Measurements from ENCODE around the gene APOA4.

DNA sequence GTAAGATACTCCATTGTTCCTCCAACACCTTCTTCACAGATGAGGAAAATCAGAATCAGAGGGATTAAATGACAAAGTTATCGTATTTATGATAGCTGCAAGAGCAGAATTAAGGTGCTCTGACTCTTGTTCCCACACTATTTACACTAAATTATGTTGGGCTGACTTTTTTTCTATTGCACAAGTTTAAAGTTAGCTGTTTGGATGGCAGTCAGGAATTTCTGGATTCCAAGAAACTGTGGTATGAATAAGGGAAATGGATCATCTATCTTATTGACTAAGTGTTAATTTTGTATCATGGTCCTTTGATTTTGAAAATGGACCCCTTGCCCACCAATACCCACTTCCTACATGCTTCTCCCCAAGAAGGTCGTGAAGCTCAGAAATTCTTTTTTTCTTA is 34.2 kb upstream of the APOA4 start:
- TF ChIP-seq, protein P1, sequence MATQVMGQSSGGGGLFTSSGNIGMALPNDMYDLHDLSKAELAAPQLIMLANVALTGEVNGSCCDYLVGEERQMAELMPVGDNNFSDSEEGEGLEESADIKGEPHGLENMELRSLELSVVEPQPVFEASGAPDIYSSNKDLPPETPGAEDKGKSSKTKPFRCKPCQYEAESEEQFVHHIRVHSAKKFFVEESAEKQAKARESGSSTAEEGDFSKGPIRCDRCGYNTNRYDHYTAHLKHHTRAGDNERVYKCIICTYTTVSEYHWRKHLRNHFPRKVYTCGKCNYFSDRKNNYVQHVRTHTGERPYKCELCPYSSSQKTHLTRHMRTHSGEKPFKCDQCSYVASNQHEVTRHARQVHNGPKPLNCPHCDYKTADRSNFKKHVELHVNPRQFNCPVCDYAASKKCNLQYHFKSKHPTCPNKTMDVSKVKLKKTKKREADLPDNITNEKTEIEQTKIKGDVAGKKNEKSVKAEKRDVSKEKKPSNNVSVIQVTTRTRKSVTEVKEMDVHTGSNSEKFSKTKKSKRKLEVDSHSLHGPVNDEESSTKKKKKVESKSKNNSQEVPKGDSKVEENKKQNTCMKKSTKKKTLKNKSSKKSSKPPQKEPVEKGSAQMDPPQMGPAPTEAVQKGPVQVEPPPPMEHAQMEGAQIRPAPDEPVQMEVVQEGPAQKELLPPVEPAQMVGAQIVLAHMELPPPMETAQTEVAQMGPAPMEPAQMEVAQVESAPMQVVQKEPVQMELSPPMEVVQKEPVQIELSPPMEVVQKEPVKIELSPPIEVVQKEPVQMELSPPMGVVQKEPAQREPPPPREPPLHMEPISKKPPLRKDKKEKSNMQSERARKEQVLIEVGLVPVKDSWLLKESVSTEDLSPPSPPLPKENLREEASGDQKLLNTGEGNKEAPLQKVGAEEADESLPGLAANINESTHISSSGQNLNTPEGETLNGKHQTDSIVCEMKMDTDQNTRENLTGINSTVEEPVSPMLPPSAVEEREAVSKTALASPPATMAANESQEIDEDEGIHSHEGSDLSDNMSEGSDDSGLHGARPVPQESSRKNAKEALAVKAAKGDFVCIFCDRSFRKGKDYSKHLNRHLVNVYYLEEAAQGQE (IDR thresholded peaks at IDR 0.05), result no peak
- TF ChIP-seq CTCF (IDR thresholded peaks at IDR 0.05; ENCODE audit: low read depth, low read length, missing input control) (no peak), RAD21 (IDR thresholded peaks at IDR 0.05) (no peak)
- TF ChIP-seq, protein P2, sequence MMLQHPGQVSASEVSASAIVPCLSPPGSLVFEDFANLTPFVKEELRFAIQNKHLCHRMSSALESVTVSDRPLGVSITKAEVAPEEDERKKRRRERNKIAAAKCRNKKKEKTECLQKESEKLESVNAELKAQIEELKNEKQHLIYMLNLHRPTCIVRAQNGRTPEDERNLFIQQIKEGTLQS (IDR thresholded peaks at IDR 0.05), result no peak
